ENCODE measurements around the gene PRKCD.

DNA sequence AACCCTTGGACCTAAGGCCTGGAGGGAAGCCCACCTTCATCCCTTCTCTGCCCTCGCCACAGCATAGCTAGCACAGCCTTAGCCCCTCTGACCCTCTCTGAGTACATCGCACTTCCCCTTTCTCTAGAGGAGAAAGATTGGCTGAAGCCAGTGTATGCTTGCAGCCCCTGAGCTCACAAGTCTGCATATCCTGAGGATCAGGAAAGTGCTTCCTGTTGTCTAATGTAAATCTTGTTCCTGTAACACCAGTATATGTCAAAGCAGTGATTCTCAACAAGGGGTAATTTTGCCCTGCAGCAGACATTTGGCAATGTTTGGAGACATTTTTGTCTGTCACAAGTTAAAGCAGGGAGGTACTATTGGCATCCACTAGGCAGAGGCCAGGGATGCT is 2.2 kb upstream of the PRKCD start:
- TF ChIP-seq, protein P1, sequence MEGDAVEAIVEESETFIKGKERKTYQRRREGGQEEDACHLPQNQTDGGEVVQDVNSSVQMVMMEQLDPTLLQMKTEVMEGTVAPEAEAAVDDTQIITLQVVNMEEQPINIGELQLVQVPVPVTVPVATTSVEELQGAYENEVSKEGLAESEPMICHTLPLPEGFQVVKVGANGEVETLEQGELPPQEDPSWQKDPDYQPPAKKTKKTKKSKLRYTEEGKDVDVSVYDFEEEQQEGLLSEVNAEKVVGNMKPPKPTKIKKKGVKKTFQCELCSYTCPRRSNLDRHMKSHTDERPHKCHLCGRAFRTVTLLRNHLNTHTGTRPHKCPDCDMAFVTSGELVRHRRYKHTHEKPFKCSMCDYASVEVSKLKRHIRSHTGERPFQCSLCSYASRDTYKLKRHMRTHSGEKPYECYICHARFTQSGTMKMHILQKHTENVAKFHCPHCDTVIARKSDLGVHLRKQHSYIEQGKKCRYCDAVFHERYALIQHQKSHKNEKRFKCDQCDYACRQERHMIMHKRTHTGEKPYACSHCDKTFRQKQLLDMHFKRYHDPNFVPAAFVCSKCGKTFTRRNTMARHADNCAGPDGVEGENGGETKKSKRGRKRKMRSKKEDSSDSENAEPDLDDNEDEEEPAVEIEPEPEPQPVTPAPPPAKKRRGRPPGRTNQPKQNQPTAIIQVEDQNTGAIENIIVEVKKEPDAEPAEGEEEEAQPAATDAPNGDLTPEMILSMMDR (IDR thresholded peaks at IDR 0.05): no peak
- TF ChIP-seq POLR2AphosphoS5 (IDR thresholded peaks at IDR 0.05): no peak
- no peak for TF ChIP-seq POLR2A (IDR thresholded peaks at IDR 0.05)

Measured in sigmoid colon (tissue), 4 donors.